ENCODE results near the gene FBN2.

DNA sequence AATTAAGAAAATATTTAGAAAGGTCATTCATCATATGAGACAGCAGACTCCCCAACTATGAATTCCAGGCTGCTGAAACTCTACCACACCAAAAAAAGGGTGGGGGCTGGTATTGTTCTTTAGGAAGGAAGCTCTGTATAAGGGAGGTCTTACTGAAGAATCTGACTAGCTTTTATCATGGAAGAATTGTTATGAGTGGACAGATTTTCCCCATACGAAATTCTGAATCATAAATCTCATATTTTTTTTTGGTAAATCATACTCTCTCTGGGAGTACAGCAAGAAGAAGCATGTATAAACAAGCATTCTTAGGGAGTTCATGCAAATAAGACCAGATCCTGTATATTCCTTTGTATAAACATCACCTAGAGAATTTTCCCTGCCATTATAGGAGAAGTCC, 234.5 kb downstream of the FBN2 start:
- TF ChIP-seq, protein P1, sequence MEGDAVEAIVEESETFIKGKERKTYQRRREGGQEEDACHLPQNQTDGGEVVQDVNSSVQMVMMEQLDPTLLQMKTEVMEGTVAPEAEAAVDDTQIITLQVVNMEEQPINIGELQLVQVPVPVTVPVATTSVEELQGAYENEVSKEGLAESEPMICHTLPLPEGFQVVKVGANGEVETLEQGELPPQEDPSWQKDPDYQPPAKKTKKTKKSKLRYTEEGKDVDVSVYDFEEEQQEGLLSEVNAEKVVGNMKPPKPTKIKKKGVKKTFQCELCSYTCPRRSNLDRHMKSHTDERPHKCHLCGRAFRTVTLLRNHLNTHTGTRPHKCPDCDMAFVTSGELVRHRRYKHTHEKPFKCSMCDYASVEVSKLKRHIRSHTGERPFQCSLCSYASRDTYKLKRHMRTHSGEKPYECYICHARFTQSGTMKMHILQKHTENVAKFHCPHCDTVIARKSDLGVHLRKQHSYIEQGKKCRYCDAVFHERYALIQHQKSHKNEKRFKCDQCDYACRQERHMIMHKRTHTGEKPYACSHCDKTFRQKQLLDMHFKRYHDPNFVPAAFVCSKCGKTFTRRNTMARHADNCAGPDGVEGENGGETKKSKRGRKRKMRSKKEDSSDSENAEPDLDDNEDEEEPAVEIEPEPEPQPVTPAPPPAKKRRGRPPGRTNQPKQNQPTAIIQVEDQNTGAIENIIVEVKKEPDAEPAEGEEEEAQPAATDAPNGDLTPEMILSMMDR (conservative IDR thresholded peaks at IDR 0.05; ENCODE audit: low read depth, low read length) = no peak
- TF ChIP-seq EZH2 (IDR thresholded peaks at IDR 0.05; ENCODE audit: borderline replicate concordance, low read depth, low read length, poor library complexity, severe bottlenecking) = no peak

All from A673 (cell line).